Measurements from ENCODE around the gene RPS6KA2. TPM values are rescaled to one million over a fixed set of nuclear protein-coding genes. Genes with fewer than 3 reads are reported as not detected.

Gene RPS6KA2
- polyA plus RNA-seq, 1 donor (not counting 4 experiments of a cell fraction or from before 2014, with no cell fraction given), result 8.2 TPM

- H4K20me1 ChIP-seq (ENCODE audit: control insufficient read depth, extremely low read depth, insufficient read depth, low read length), result no peaks in the 10 kb centered on the region
- H3K36me3 ChIP-seq (ENCODE audit: control insufficient read depth in 2 of 2, extremely low read depth in 1 of 2, insufficient read depth in 2 of 2, low read length in 2 of 2), result no peaks in the 10 kb centered on the region
- H3K9me1 ChIP-seq (ENCODE audit: control insufficient read depth, extremely low read depth, insufficient read depth, low read length), result no peaks in the 10 kb centered on the region
- dilution Hi-C loops (cut with MboI; ENCODE audit: extremely low pct_ligation_motif_present, low sequenced_read_pairs), result no loop called here
- TF ChIP-seq EZH2 (IDR thresholded peaks at IDR 0.05; ENCODE audit: low read length) (no peak), CTCF (optimal IDR thresholded peaks at IDR 0.05 in 1 of 3, IDR thresholded peaks at IDR 0.05 in 1 of 3, conservative IDR thresholded peaks at IDR 0.05 in 1 of 3; ENCODE audit: extremely low read depth in 1 of 3, insufficient read depth in 2 of 3, low read length in 3 of 3) (no peak)
- H3K4me1 ChIP-seq (ENCODE audit: control insufficient read depth, extremely low read depth, insufficient read depth, low read length), result no peaks in the 10 kb centered on the region
- no peak for DNase-seq (ENCODE audit: low read depth, low spot score)
- no peaks in the 10 kb centered on the region for H3K79me2 ChIP-seq (ENCODE audit: control insufficient read depth, insufficient read depth, low read length)
- no peak overlapping the region for H3K9ac ChIP-seq (ENCODE audit: control insufficient read depth, extremely low read depth, insufficient read depth, low read length)
- no peak for FAIRE-seq
- H3K4me3 ChIP-seq (ENCODE audit: control insufficient read depth in 2 of 3, extremely low read depth in 1 of 3, insufficient read depth in 2 of 3, low read depth in 1 of 3, low read length in 3 of 3), result no peak overlapping the region
- H3K27me3 ChIP-seq (ENCODE audit: control insufficient read depth, extremely low read depth, insufficient read depth, low read length), result no peaks in the 10 kb centered on the region
- H3K9me3 ChIP-seq (ENCODE audit: control insufficient read depth, low read depth, low read length), result no peaks in the 10 kb centered on the region
- H2AFZ ChIP-seq (ENCODE audit: control insufficient read depth, low read length), result no peak overlapping the region
- H3K27ac ChIP-seq (ENCODE audit: control insufficient read depth, insufficient read depth, low read length), result no peak overlapping the region
- no peak overlapping the region for H3K4me2 ChIP-seq (ENCODE audit: control insufficient read depth, extremely low read depth, insufficient read depth, low read depth, low read length)
Measured at GRCh38 chr6:166450167-166450873, 176.7 kb downstream of the RPS6KA2 start.

GRCh38 chr6:166449641-166450040 is 177.4 kb downstream of the RPS6KA2 start:
- Histone ChIP-seq H3K9me3 (ENCODE audit: control insufficient read depth, low read depth, low read length) (no peaks in the 10 kb centered on the region), H3K27me3 (ENCODE audit: control insufficient read depth, extremely low read depth, insufficient read depth, low read length) (no peaks in the 10 kb centered on the region), H3K4me2 (ENCODE audit: control insufficient read depth, extremely low read depth, insufficient read depth, low read depth, low read length) (no peak overlapping the region), H4K20me1 (ENCODE audit: control insufficient read depth, extremely low read depth, insufficient read depth, low read length) (no peaks in the 10 kb centered on the region), H3K4me3 (ENCODE audit: control insufficient read depth in 2 of 3, extremely low read depth in 1 of 3, insufficient read depth in 2 of 3, low read depth in 1 of 3, low read length in 3 of 3) (no peak overlapping the region), H3K27ac (ENCODE audit: control insufficient read depth, insufficient read depth, low read length) (no peak overlapping the region), H2AFZ (ENCODE audit: control insufficient read depth, low read length) (no peak overlapping the region), H3K4me1 (ENCODE audit: control insufficient read depth, extremely low read depth, insufficient read depth, low read length) (no peaks in the 10 kb centered on the region), H3K9me1 (ENCODE audit: control insufficient read depth, extremely low read depth, insufficient read depth, low read length) (no peaks in the 10 kb centered on the region), H3K79me2 (ENCODE audit: control insufficient read depth, insufficient read depth, low read length) (no peaks in the 10 kb centered on the region), H3K9ac (ENCODE audit: control insufficient read depth, extremely low read depth, insufficient read depth, low read length) (no peak overlapping the region), H3K36me3 (ENCODE audit: control insufficient read depth in 2 of 2, extremely low read depth in 1 of 2, insufficient read depth in 2 of 2, low read length in 2 of 2) (no peaks in the 10 kb centered on the region)
- dilution Hi-C loops (cut with MboI; ENCODE audit: extremely low pct_ligation_motif_present, low sequenced_read_pairs), result no loop called here
- TF ChIP-seq CTCF (optimal IDR thresholded peaks at IDR 0.05 in 1 of 3, IDR thresholded peaks at IDR 0.05 in 1 of 3, conservative IDR thresholded peaks at IDR 0.05 in 1 of 3; ENCODE audit: extremely low read depth in 1 of 3, insufficient read depth in 2 of 3, low read length in 3 of 3) (no peak), EZH2 (IDR thresholded peaks at IDR 0.05; ENCODE audit: low read length) (no peak)
- FAIRE-seq (no peak), DNase-seq (ENCODE audit: low read depth, low spot score) (no peak)
